HG03575 (cell line): ENCODE data around the gene SIK1.
"Not testable (repeated sequence)": the region's sequence is repeated elsewhere in the genome, so short reads cannot be mapped to it uniquely, and the experiment has no call there.

Experiments used
- ATAC-seq: cut with Tn5 transposase; IDR thresholded peaks from one replicate; pipeline ENCODE4 v1.9.1; 2021; ENCODE audit not compliant: unreplicated experiment, insufficient number of reproducible peaks, low FRiP score; ENCODE audit errors: extremely low read depth

SIK1 gene

DNA sequence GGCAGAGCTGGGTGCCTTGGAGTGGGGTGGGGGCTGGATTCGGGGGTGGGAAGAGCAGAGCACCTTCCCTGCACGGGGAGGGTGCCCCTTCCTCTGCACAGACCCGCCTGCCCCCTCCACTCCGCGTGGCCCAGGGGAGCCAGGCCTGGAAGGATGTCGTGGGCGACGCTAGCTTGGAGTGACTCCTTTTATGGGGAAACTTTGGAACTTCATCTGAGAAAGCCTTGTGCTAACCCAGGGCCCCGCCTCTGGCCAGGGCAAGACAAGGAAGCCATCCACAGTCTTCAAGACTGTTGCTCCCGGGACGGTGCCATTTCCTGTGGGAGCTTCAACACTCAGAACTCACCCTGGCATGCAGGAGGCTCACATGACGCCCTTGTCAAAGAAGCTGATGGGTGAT lies 15.6 kb upstream of the SIK1 start:
- not testable (repeated sequence) for ATAC-seq

- not testable (repeated sequence) for ATAC-seq
These were observed 14.2 kb upstream of the SIK1 start for GRCh38 chr21:43440835-43441727.

DNA sequence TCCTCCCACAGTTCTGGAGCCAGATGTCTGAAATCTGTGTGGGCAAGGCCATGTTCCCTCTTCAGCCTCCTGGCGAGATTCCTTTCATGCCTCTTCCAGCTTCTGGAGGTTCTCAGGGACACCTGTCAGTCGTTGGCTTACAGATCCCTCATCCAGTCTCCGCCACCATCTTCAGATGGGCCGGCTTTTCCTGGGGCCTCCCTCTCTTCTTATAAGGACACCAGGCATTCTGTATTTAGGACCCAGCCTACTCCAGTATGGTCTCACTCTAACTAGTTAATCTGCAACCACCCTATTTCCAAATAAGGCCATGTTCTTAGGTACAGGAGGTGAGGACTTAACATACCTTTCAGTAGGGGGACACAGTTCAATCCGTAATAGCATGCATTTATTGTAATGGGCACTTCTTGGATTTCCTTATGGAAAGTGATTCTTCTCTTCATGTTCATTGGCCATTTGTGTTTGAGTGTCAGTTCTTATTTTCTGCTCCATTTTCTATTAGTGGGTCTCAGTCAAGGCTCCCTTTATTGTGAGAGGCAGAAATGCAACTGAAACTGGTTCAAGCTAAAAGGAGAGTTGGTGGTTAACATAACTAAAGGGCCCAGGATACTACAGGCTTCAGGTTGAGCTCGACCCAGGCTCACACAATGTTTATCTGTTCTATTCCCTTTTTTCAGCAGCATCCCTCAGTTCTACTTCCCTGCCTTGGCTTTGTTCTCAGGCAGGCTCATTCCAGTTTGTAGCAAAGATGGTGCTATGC lies 12.6 kb upstream of the SIK1 start:
- ATAC-seq = not testable (repeated sequence)

DNA sequence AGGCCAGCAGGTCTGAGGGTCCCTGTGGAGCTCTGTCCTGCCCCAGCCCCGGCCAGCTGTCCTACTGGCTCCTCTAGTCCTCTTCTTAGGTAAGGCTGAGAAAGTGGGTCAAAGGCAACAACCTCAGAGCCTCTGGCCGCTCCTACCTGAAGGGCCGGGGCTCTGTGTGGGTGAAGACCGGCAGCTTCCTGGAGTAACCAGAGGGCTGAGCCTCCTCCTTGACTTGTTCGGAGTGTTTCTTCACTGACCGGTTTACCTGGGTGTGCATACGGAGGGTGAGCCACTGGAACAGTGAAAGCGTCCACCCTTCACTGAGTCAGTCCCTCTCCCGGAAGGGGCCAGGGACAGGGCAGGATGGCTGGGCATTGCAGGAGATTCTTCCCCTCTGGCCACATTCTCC lies 9.3 kb upstream of the SIK1 start:
- not testable (repeated sequence) for ATAC-seq

- ATAC-seq = not testable (repeated sequence)
These were observed 6.6 kb upstream of the SIK1 start for GRCh38 chr21:43433340-43434136.

GRCh38 chr21:43430830-43431416 lies 4.0 kb upstream of the SIK1 start:
- ATAC-seq = not testable (repeated sequence)

- ATAC-seq = not testable (repeated sequence)
These were observed 2.0 kb upstream of the SIK1 start for GRCh38 chr21:43428964-43429363.

GRCh38 chr21:43427242-43427559 lies 270 bp upstream of the SIK1 start:
- not testable (repeated sequence) for ATAC-seq

- ATAC-seq = not testable (repeated sequence)
These were observed 927 bp downstream of the SIK1 start for GRCh38 chr21:43426004-43426403.

DNA sequence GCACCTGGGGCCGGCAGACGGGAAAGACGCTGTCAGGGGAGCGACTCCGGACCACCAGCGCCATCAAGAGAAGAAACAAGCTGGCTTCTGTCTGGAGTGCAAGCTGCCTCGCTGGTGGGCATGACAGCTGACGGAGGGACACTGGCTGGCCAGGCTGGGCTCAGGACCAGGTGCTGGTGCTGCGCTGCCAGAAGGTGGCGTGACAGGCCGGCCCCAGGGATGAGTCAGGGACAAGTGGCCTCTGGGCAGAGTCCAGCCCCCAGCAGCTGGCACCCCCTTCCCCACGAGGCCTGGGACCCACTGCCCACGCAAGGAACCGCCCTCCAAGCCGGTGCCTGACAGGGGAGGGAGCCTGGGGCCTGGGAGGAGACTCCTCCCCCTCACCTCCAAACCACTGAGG lies 7.5 kb downstream of the SIK1 start:
- not testable (repeated sequence) for ATAC-seq

GRCh38 chr21:43414576-43414975 lies 12.4 kb downstream of the SIK1 start:
- not testable (repeated sequence) for ATAC-seq

DNA sequence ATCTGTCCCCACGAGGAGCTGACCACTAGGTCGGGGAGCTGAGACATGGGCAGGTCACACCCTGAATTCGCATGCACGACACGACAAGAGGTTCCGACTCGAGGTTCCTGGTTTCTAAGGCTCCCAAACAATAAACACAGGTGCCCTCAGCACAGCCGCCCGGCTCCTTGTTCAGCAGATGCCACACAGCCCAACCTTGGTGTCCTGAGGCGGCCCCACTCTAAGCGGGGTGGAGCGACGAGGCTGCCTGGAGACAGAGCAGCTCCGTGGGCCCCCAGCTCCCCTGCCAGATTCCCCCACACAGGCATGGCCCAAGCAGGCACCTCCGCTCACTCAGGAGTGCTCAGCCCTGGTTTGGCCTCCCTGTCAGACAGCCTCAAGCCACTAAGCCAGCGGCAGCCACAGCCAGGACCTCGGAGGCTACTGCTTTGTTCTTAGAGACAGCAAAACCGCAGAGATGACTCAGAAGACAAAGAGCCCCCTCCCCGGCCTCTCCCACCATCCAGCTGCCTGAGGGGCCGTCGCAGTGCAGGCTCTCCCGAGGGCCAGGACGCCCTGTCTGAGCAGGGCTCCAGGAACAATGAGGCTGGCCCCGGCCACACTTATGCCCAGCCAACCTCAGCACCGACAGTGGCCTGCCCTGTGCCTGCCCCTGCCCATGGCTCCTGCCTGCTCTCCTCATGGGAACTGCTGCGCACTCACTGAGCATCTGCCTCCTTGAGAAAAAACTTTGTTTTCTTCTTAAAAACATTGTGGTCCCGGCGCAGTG lies 14.7 kb downstream of the SIK1 start:
- not testable (repeated sequence) for ATAC-seq

- not testable (repeated sequence) for ATAC-seq
These were observed 16.4 kb downstream of the SIK1 start for GRCh38 chr21:43410456-43411068.

DNA sequence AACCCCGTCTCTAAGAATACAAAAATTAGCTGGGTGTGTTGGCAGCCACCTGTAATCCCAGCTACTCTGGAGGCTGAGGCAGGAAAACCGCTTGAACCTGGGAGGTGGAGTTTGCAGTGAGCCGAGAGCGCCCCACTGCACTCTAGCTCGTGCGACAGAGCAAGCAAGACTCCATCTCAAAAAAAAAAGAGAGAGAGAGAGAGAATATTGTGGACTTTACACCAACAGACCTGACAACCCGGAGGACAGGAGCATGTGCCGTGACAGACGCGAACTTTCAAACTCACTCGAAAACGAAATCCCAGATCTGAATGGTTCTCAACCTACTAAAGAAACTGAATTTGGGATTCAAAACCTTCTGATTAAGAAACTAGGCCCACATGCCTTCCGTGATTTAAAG lies 19.8 kb downstream of the SIK1 start:
- not testable (repeated sequence) for ATAC-seq

DNA sequence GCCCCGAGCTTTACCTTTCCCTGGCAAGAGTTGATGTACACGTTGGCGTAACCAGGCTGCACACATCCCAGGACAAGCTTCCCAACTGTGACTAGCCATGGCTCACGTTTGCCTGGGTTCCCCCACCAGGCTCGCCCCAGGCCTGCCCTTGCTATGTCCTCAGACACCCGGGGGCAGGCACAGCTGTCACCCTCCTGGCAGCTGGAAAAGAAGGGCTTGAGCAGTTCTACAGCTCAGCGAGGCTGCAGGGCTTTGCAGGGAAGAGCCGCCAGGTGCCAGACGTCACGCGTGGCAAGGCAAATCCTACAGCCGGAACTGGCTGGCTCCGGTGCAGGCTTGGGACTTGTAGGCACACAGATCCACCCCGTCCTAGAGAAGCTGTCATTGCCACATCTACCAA lies 22.5 kb downstream of the SIK1 start:
- ATAC-seq = not testable (repeated sequence)

GRCh38 chr21:43403651-43404430 lies 23.1 kb downstream of the SIK1 start:
- ATAC-seq = not testable (repeated sequence)

DNA sequence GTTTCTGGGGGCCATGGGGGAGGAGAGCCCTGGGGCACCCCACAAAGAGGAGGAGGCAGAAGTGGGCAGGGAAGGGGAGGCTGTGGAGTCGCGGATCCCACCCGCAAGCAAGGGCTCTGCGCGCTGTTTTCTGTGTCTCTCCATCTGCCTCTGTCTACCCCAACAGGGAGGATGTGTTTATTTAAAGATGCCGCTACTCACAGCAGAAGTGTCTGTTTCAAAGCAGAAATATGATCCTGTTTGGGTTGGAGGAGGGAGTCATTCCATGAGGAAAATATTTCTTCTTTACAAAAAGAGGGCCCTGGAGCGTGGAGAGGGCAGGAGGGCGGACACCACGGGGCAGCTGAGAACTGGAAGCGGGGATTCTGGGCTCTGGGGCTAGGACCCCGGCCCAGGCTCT lies 25.8 kb downstream of the SIK1 start:
- ATAC-seq = not testable (repeated sequence)
